MCF 10A (cell line): ENCODE measurements around the gene DHRS3. TPM values are rescaled to one million over a fixed set of nuclear protein-coding genes. Genes with fewer than 3 reads are reported as not detected.

Experiments used
- BruUV-seq: library from RNA; stranded (reverse); fragments of 400-500 nt; replicated peaks from 2 replicates; lab custom pipeline; 2021; lab: Mats Ljungman, UMichigan
- CTCF ChIA-PET: fragments of 300-600 bp; sonication (Branson Sonifier 250); formaldehyde crosslinking; extraction: SDS; loops from one replicate; lab custom pipeline; 2021; ENCODE audit warnings: antibody characterized with exemption, inconsistent platforms; lab: Yijun Ruan, JAX
- POLR2A ChIA-PET: fragments of 300-600, 350-650 bp; sonication (Branson Sonifier 250); formaldehyde crosslinking; extraction: SDS; loops from one replicate; lab custom pipeline; 2020; ENCODE audit warnings: antibody characterized with exemption, inconsistent platforms; lab: Yijun Ruan, JAX
- DNase-seq: peaks from one replicate; pipeline ENCODE4 v3.0.0-alpha.2; 2018; ENCODE audit not compliant: unreplicated experiment
- H3K27ac Mint-ChIP-seq: one replicate; pipeline ENCODE4 v1.8.0; 2022; ENCODE audit warnings: mild to moderate bottlenecking, low read depth, mixed read lengths; ENCODE audit not compliant: unreplicated experiment
- H3K27me3 Mint-ChIP-seq: one replicate; pipeline ENCODE4 v1.8.0; 2022; ENCODE audit warnings: mixed read lengths; ENCODE audit not compliant: insufficient read depth, unreplicated experiment
- H3K36me3 Mint-ChIP-seq: one replicate; pipeline ENCODE4 v1.8.0; 2022; ENCODE audit warnings: mild to moderate bottlenecking, moderate library complexity, mixed read lengths; ENCODE audit not compliant: insufficient read depth, unreplicated experiment
- H3K4me1 Mint-ChIP-seq: one replicate; pipeline ENCODE4 v1.8.0; 2022; ENCODE audit warnings: mixed read lengths; ENCODE audit not compliant: insufficient read depth, unreplicated experiment
- H3K4me3 Mint-ChIP-seq: one replicate; pipeline ENCODE4 v1.8.0; 2022; ENCODE audit warnings: mild to moderate bottlenecking, moderate library complexity, mixed read lengths; ENCODE audit not compliant: unreplicated experiment
- H3K9me3 Mint-ChIP-seq: one replicate; pipeline ENCODE4 v1.8.0; 2022; ENCODE audit warnings: mixed read lengths; ENCODE audit not compliant: unreplicated experiment
- intact Hi-C: fragments of 100-400 bp; cut with micrococcal nuclease; formaldehyde crosslinking; loops from 2 replicates; pipeline ENCODE4 v1.14.1; 2022
- total RNA-seq: library from RNA; stranded (reverse); gene quantifications from 2 replicates; pipeline ENCODE4 v1.2.3, GENCODE V29; 2022
- TF ChIP-seq, protein P1 (sequence below): fragments of 200-600 bp; IDR thresholded peaks from one replicate; pipeline ENCODE4 v1.8.0; 2022; ENCODE audit warnings: antibody characterized with exemption, mild to moderate bottlenecking; ENCODE audit not compliant: unreplicated experiment

DHRS3 gene
- total RNA-seq, 1 experiment from 2014 or later: 1.4 TPM

DNA sequence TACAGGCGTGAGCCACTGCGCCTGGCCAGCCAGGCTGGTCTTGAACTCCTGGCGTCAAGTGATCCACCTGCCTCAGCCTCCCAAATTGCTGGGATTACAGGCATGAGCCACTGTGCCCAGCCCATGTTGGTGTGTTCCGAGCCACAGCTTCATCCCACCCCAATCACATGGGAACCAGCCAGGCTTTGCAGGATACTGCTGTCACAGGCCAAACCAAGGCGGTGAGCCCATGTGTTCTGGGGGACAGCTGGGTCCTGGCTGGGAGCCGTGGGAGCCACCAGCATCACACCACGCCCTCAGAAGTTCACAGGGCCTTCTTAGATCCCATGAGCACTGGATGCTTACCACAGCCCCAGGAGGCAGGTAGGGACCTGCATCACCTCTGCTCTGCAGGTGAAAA, 56.9 kb downstream of the DHRS3 start:
- ChIA-PET CTCF (no interaction called here), POLR2A (no interaction called here)
- Mint-ChIP-seq H3K4me3 (no peak overlapping the region), H3K9me3 (peaks cover 22% of the 10 kb centered on the region), H3K4me1 (no peaks in the 10 kb centered on the region), H3K27me3 (no peaks in the 10 kb centered on the region), H3K27ac (no peak overlapping the region), H3K36me3 (peaks cover 4% of the 10 kb centered on the region)
- TF ChIP-seq, protein P1, sequence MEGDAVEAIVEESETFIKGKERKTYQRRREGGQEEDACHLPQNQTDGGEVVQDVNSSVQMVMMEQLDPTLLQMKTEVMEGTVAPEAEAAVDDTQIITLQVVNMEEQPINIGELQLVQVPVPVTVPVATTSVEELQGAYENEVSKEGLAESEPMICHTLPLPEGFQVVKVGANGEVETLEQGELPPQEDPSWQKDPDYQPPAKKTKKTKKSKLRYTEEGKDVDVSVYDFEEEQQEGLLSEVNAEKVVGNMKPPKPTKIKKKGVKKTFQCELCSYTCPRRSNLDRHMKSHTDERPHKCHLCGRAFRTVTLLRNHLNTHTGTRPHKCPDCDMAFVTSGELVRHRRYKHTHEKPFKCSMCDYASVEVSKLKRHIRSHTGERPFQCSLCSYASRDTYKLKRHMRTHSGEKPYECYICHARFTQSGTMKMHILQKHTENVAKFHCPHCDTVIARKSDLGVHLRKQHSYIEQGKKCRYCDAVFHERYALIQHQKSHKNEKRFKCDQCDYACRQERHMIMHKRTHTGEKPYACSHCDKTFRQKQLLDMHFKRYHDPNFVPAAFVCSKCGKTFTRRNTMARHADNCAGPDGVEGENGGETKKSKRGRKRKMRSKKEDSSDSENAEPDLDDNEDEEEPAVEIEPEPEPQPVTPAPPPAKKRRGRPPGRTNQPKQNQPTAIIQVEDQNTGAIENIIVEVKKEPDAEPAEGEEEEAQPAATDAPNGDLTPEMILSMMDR: no peak
- intact Hi-C loops: no loop called here
- no TSS peak for BruUV-seq
- DNase-seq: no peak

DNA sequence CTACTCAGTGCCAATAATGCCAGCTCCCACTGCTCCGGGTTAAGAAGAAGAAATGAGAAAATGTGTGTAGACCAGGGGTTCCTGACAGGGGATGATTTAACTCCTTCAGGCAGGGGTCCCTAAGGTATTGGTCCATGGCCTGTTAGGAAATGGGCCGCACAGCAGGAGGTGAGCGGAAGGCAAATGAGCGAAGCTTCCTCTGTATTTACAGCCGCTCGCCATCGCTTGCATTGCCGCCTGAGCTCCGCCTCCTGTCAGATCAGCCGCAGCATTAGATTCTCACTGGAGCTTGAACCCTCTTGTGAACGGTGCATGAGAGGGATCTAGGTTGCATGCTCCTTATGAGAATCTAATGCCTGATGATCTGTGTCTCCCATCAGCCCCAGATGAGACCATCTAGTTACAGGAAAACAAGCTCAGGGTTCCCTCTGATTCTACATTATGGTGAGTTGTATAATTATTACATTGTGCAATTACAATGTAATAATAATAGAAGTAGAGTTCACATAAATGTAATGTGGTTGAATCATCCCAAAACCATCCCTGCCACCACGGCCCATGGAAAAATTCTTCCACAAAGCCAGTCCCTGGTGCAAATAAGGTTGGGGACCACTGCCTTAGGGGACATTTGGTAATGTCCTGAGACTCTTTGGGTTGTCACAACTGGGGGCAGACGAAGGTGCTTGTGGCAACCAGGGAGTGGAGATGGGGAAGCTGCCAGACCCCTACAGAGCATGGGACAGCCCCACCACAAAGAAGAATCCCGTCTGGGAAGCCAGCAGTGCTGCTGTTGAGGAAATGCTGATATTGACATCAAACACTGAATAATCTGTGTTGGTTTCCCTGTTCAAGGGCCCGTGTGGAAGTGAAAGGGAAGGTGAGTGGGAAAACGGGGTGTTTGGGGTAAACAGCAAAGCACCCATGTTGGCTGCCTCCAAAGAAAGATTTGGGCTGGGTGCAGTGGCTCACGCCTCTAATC, 60.8 kb downstream of the DHRS3 start:
- H3K4me3 Mint-ChIP-seq: no peak overlapping the region
- POLR2A ChIA-PET: no interaction called here
- intact Hi-C loops: no loop called here

DNA sequence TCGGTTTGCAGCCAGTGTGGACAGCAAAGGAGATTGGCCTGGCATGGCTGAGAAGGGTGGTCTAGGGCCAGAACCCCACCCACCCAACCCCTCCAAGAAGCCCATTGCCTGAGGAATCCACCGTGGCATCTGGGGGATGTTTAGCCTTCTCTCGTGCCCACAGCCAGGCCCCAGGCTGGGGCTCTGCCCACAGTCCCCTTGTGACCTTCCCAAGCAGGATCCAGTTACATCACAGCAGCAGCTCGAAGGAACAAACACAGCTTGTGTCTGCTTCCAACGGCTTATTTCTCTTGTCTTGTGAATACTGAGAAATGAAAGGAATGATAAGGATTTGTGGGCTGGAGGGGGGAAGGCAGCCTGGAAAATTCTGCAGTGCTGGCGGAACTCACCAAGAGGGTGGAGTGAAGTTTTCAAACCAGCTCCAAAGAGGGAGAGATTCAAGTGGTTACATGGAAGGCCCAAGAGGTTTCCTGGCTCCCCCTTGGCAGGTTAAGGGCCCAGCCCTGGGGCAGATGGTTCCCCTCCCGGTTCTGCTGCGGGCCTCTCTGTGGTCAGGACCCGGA, 61.6 kb downstream of the DHRS3 start:
- H3K4me1 Mint-ChIP-seq: no peaks in the 10 kb centered on the region
- H3K27me3 Mint-ChIP-seq: peaks cover 14% of the 10 kb centered on the region
- CTCF ChIA-PET: no interaction called here
- intact Hi-C loops: no loop called here
- no peak overlapping the region for H3K27ac Mint-ChIP-seq
- H3K36me3 Mint-ChIP-seq: peaks cover 4% of the 10 kb centered on the region
- TF ChIP-seq, protein P1: no peak
- POLR2A ChIA-PET: no interaction called here
- DNase-seq: no peak
- H3K4me3 Mint-ChIP-seq: no peak overlapping the region
- H3K9me3 Mint-ChIP-seq: no peaks in the 10 kb centered on the region
- BruUV-seq: no TSS peak

More for the DNA sequence above, 60.8 kb downstream of the DHRS3 start:
- TF ChIP-seq, protein P1: no peak
- Mint-ChIP-seq H3K4me1 (no peaks in the 10 kb centered on the region), H3K27me3 (peaks cover 14% of the 10 kb centered on the region), H3K9me3 (peaks cover 2% of the 10 kb centered on the region), H3K36me3 (peaks cover 4% of the 10 kb centered on the region), H3K27ac (no peak overlapping the region)
- no TSS peak for BruUV-seq
- DNase-seq: no peak
- CTCF ChIA-PET: no interaction called here
